Smooth muscle cell (in vitro differentiated cells): ENCODE measurements around the gene RRP7A. TPM values are rescaled to one million over a fixed set of nuclear protein-coding genes. Genes with fewer than 3 reads are reported as not detected.
A peak's percentile ranks its signal among the peaks of the same experiment; 100 is the strongest.
"Not testable (repeated sequence)": the region's sequence is repeated elsewhere in the genome, so short reads cannot be mapped to it uniquely, and the experiment has no call there.

Experiments used
- DNase-seq: peaks from one replicate; lab custom pipeline; 2025; ENCODE audit not compliant: unreplicated experiment; lab: John Stamatoyannopoulos, UW
- H2AFZ ChIP-seq: fragments of 200-600 bp; sonication (generic); 2 replicates; pipeline ENCODE4 v1.6.0; 2016; ENCODE audit warnings: antibody characterized with exemption, low read depth, mild to moderate bottlenecking
- H3F3A ChIP-seq: fragments of 200-600 bp; sonication (generic); 2 replicates; pipeline ENCODE4 v1.6.0; 2017; ENCODE audit warnings: antibody characterized with exemption, low read depth
- H3K27ac ChIP-seq: fragments of 200-600 bp; sonication (generic); 2 replicates; pipeline ENCODE4 v1.5.1; 2016; ENCODE audit warnings: low read depth, mild to moderate bottlenecking
- H3K27me3 ChIP-seq: fragments of 200-600 bp; sonication (generic); 2 replicates; pipeline ENCODE4 v1.6.1; 2016; ENCODE audit warnings: low read depth, mild to moderate bottlenecking
- H3K36me3 ChIP-seq: fragments of 200-600 bp; sonication (generic); 2 replicates; pipeline ENCODE4 v1.5.1; 2016; ENCODE audit warnings: low read depth
- H3K4me1 ChIP-seq: fragments of 200-600 bp; sonication (generic); 2 replicates; pipeline ENCODE4 v1.5.1; 2016; ENCODE audit warnings: low read depth
- H3K4me2 ChIP-seq: fragments of 200-600 bp; sonication (generic); 2 replicates; pipeline ENCODE4 v1.6.0; 2016; ENCODE audit warnings: mild to moderate bottlenecking
- H3K4me3 ChIP-seq: fragments of 200-600 bp; sonication (generic); 2 replicates; pipeline ENCODE4 v1.5.1; 2016; ENCODE audit warnings: mild to moderate bottlenecking
- H3K79me2 ChIP-seq: fragments of 200-600 bp; sonication (generic); 2 replicates; pipeline ENCODE4 v1.6.0; 2016; ENCODE audit warnings: low read depth, mild to moderate bottlenecking
- H3K9ac ChIP-seq: fragments of 200-600 bp; sonication (generic); 2 replicates; pipeline ENCODE4 v1.6.0; 2016; ENCODE audit warnings: low read depth
- H3K9me3 ChIP-seq: fragments of 200-600 bp; sonication (generic); replicated peaks from 2 replicates; pipeline ENCODE4 v1.5.1; 2016; ENCODE audit warnings: low read depth
- H4K20me1 ChIP-seq: fragments of 200-600 bp; sonication (generic); 2 replicates; pipeline ENCODE4 v1.6.0; 2016; ENCODE audit warnings: low read depth
- WGBS: methylation state at CpG from one replicate; pipeline ENCODE4 v1.1.7; 2016; ENCODE audit warnings: low lambda C conversion rate; 5-methylcytosine and 5-hydroxymethylcytosine counted together
- polyA plus RNA-seq: library from polyadenylated mRNA; unstranded; fragments of >200 nt; fragmentation: Nextera tagmentation; extraction: Ambion mirVana; gene quantifications from 2 replicates; pipeline ENCODE4 v1.2.1, GENCODE V29; 2016
- total RNA-seq: library from RNA; depleted of rRNA; stranded (reverse); fragments of >200 nt; gene quantifications from 2 replicates; pipeline ENCODE4 v1.2.3, GENCODE V29; 2014
- TF ChIP-seq, protein P1 (sequence below): fragments of 200-600 bp; sonication (generic); IDR thresholded peaks from 2 replicates; pipeline ENCODE4 v1.5.1; 2017; ENCODE audit warnings: borderline replicate concordance, mild to moderate bottlenecking, antibody characterized with exemption; ENCODE audit not compliant: insufficient read depth, poor library complexity, severe bottlenecking

The RRP7A gene
- total RNA-seq (24.5 and 26.3 TPM in 2 replicates), polyA plus RNA-seq (64.2 and 84.0 TPM in 2 replicates)

- peak within 1 kb of the TSS; percentile 99 for H3K4me3 ChIP-seq
- H3K27ac ChIP-seq = peak within 1 kb of the TSS; percentile 26
- H3K4me1 ChIP-seq = peaks cover 9% of the 10 kb centered on the region
- H3K27me3 ChIP-seq = no peaks in the 10 kb centered on the region
- TF ChIP-seq, protein P1, sequence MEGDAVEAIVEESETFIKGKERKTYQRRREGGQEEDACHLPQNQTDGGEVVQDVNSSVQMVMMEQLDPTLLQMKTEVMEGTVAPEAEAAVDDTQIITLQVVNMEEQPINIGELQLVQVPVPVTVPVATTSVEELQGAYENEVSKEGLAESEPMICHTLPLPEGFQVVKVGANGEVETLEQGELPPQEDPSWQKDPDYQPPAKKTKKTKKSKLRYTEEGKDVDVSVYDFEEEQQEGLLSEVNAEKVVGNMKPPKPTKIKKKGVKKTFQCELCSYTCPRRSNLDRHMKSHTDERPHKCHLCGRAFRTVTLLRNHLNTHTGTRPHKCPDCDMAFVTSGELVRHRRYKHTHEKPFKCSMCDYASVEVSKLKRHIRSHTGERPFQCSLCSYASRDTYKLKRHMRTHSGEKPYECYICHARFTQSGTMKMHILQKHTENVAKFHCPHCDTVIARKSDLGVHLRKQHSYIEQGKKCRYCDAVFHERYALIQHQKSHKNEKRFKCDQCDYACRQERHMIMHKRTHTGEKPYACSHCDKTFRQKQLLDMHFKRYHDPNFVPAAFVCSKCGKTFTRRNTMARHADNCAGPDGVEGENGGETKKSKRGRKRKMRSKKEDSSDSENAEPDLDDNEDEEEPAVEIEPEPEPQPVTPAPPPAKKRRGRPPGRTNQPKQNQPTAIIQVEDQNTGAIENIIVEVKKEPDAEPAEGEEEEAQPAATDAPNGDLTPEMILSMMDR = no peak
- peak; percentile 72 for DNase-seq
- H3K4me2 ChIP-seq = peak within 1 kb of the TSS; percentile 88
- no peaks in the 10 kb centered on the region for H3F3A ChIP-seq
- WGBS = 2% methylated on average over 62 of the region's 65 CpGs
- H3K79me2 ChIP-seq = peaks cover 26% of the 10 kb centered on the region
- no peaks in the 10 kb centered on the region for H3K36me3 ChIP-seq
- H3K9me3 ChIP-seq = no peaks in the 10 kb centered on the region
- peak within 1 kb of the TSS; percentile 88 for H3K9ac ChIP-seq
- H4K20me1 ChIP-seq = peaks cover 11% of the 10 kb centered on the region
- peak within 1 kb of the TSS; percentile 71 for H2AFZ ChIP-seq
Measured at GRCh38 chr22:42519525-42520401, at the start of gene RRP7A. Gene RRP7A (minus strand): TSS chr22:42519796. CDS start chr22:42519786, 10 bp downstream.

DNA sequence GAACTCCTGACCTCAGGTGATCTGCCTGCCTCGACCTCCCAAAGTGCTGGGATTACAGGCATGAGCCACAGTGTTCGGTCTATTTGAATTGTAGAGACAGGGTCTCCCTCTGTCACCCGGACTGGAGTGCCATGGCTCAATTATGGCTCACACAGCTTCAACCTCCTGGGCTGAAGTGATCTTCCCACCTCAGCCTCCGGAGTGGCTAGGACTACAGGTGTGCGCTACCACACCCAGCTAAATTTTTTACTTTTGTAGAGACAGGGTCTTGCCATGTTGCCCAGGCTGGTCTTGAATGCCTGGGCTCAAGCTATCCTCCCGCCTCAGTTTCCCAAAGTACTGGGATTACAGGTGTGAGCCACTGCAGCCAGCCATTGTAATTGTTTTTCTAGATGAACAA is 48.4 kb upstream of the RRP7A start:
- WGBS = 76% methylated on average over 6 of the region's 6 CpGs
- not testable (repeated sequence) for H3K27me3 ChIP-seq, H3K4me1 ChIP-seq, H4K20me1 ChIP-seq, H3F3A ChIP-seq, H2AFZ ChIP-seq, H3K27ac ChIP-seq, H3K9me3 ChIP-seq, H3K36me3 ChIP-seq, H3K9ac ChIP-seq, DNase-seq, H3K79me2 ChIP-seq, H3K4me2 ChIP-seq, H3K4me3 ChIP-seq

DNA sequence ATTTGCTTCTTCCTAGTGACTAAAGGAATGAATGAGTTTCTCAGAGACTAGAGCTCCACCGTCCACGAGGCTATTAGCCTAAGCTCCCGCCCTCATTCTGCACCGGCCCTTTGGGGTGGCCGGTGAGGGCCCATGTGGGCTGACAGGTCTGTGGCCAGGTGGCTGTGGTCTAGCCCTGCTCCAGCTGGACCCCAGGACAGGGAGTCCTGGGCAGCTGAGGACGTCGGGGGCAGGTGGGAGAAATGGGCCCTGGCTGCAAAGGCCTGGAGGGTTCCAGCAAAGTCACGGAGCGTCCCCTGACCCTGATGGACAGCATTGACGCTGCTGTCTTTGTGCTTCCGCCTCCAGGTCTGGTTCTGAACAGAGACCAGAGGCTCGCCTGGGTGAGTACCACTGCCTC is 46.4 kb upstream of the RRP7A start:
- no peak for DNase-seq
- no peak overlapping the region for H2AFZ ChIP-seq
- TF ChIP-seq, protein P1 = no peak
- H3K4me2 ChIP-seq = no peak overlapping the region
- no peaks in the 10 kb centered on the region for H3F3A ChIP-seq
- no peaks in the 10 kb centered on the region for H3K4me1 ChIP-seq
- H3K27me3 ChIP-seq = no peaks in the 10 kb centered on the region
- no peaks in the 10 kb centered on the region for H4K20me1 ChIP-seq
- H3K27ac ChIP-seq = no peak overlapping the region
- H3K36me3 ChIP-seq = no peaks in the 10 kb centered on the region
- no peak overlapping the region for H3K4me3 ChIP-seq
- no peaks in the 10 kb centered on the region for H3K79me2 ChIP-seq
- no peaks in the 10 kb centered on the region for H3K9me3 ChIP-seq
- WGBS = 93% methylated on average over 12 of the region's 12 CpGs
- no peak overlapping the region for H3K9ac ChIP-seq

GRCh38 chr22:42564699-42565098 is 45.1 kb upstream of the RRP7A start:
- H3K36me3 ChIP-seq = no peaks in the 10 kb centered on the region
- TF ChIP-seq, protein P1 = no peak
- no peak for DNase-seq
- H4K20me1 ChIP-seq = no peaks in the 10 kb centered on the region
- no peak overlapping the region for H3K4me2 ChIP-seq
- H3K4me1 ChIP-seq = no peaks in the 10 kb centered on the region
- H3K9me3 ChIP-seq = no peaks in the 10 kb centered on the region
- no peaks in the 10 kb centered on the region for H3K79me2 ChIP-seq
- H3K27me3 ChIP-seq = no peaks in the 10 kb centered on the region
- 97% methylated on average over 17 of the region's 17 CpGs for WGBS
- H3K27ac ChIP-seq = no peak overlapping the region
- no peak overlapping the region for H2AFZ ChIP-seq
- H3K4me3 ChIP-seq = no peak overlapping the region
- no peaks in the 10 kb centered on the region for H3F3A ChIP-seq
- no peak overlapping the region for H3K9ac ChIP-seq

DNA sequence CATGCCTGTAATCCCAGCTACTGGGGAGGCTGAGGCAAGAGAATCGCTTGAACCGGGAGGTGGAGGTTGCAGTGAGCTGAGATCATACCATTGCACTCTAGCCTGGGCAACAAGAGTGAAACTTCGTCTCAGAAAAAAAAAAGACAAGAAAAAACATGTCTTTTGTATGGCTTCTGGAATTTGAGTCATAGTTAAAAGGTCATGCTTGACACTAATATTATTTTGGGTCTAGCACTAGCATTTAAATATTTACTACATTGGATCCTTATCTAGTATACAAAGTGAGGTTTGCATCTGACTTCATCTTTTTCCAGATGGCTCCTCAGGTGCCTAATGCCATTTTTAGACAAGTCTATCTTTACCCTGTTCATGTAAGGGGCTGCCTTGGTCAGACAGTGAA is 44.3 kb upstream of the RRP7A start:
- not testable (repeated sequence) for H4K20me1 ChIP-seq, H3K79me2 ChIP-seq, H3K4me3 ChIP-seq, H3K36me3 ChIP-seq, H3K27ac ChIP-seq, H3K9me3 ChIP-seq, H2AFZ ChIP-seq, DNase-seq, H3K4me1 ChIP-seq, H3K9ac ChIP-seq, H3K4me2 ChIP-seq, H3F3A ChIP-seq, H3K27me3 ChIP-seq
- 83% methylated on average over 3 of the region's 3 CpGs for WGBS
